Measurements from ENCODE around the gene ZNF749.

DNA sequence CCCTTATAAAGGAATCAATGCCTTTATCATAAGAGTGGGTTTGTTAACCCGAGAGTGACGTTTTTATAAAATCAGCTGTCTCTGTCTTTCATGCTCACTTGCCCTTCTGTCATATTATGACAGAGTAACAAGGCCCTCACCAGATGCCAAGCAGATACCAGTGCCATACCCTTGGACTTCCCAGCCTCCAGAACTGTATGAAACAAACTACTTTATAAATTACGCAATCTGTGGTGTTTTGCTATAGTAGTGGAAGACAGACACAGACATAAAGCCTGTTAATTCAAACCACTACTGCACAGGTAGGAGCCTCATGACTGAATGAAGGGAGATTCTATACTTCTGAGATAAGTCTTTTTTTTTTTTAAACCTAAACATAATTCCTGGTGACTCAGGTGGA, 17.2 kb downstream of the ZNF749 start:
- TF ChIP-seq, protein P1, sequence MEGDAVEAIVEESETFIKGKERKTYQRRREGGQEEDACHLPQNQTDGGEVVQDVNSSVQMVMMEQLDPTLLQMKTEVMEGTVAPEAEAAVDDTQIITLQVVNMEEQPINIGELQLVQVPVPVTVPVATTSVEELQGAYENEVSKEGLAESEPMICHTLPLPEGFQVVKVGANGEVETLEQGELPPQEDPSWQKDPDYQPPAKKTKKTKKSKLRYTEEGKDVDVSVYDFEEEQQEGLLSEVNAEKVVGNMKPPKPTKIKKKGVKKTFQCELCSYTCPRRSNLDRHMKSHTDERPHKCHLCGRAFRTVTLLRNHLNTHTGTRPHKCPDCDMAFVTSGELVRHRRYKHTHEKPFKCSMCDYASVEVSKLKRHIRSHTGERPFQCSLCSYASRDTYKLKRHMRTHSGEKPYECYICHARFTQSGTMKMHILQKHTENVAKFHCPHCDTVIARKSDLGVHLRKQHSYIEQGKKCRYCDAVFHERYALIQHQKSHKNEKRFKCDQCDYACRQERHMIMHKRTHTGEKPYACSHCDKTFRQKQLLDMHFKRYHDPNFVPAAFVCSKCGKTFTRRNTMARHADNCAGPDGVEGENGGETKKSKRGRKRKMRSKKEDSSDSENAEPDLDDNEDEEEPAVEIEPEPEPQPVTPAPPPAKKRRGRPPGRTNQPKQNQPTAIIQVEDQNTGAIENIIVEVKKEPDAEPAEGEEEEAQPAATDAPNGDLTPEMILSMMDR (IDR thresholded peaks at IDR 0.05 in 2 of 3, conservative IDR thresholded peaks at IDR 0.05 in 1 of 3; ENCODE audit: control insufficient read depth in 2 of 3, extremely low read depth in 1 of 3, insufficient read depth in 1 of 3, low read depth in 3 of 3, low read length in 3 of 3) = no peak
- TF ChIP-seq, protein P2, sequence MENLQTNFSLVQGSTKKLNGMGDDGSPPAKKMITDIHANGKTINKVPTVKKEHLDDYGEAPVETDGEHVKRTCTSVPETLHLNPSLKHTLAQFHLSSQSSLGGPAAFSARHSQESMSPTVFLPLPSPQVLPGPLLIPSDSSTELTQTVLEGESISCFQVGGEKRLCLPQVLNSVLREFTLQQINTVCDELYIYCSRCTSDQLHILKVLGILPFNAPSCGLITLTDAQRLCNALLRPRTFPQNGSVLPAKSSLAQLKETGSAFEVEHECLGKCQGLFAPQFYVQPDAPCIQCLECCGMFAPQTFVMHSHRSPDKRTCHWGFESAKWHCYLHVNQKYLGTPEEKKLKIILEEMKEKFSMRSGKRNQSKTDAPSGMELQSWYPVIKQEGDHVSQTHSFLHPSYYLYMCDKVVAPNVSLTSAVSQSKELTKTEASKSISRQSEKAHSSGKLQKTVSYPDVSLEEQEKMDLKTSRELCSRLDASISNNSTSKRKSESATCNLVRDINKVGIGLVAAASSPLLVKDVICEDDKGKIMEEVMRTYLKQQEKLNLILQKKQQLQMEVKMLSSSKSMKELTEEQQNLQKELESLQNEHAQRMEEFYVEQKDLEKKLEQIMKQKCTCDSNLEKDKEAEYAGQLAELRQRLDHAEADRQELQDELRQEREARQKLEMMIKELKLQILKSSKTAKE (IDR thresholded peaks at IDR 0.05; ENCODE audit: low read depth, poor library complexity, severe bottlenecking) = no peak
- TF ChIP-seq SPI1 (IDR thresholded peaks at IDR 0.05; ENCODE audit: borderline replicate concordance, insufficient read depth, low read depth, low read length) = no peak
- TF ChIP-seq SP1 (IDR thresholded peaks at IDR 0.05; ENCODE audit: low read depth, low read length) = no peak
- no peak for TF ChIP-seq ZNF217 (IDR thresholded peaks at IDR 0.05)
- TF ChIP-seq CREB1 (IDR thresholded peaks at IDR 0.05; ENCODE audit: low read depth) = no peak
- no peak for TF ChIP-seq CREM (IDR thresholded peaks at IDR 0.05; ENCODE audit: low read depth)
- TF ChIP-seq NFXL1 (IDR thresholded peaks at IDR 0.05; ENCODE audit: borderline replicate concordance) = no peak
- TF ChIP-seq CBFB (IDR thresholded peaks at IDR 0.05; ENCODE audit: low read depth) = no peak
- TF ChIP-seq, protein P3, sequence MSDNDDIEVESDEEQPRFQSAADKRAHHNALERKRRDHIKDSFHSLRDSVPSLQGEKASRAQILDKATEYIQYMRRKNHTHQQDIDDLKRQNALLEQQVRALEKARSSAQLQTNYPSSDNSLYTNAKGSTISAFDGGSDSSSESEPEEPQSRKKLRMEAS (IDR thresholded peaks at IDR 0.05; ENCODE audit: low read depth, low read length) = no peak
- no peak for TF ChIP-seq POLR2A (IDR thresholded peaks at IDR 0.05; ENCODE audit: low read depth, low read length)
- no peak for TF ChIP-seq IKZF2 (IDR thresholded peaks at IDR 0.05)

Measured in GM12878 (cell line).